GM19397 (cell line): ENCODE measurements around the gene CDH13.

Experiments
- ATAC-seq: cut with Tn5 transposase; IDR thresholded peaks from one replicate; pipeline ENCODE4 v1.9.1; 2021; ENCODE audit warnings: mild to moderate bottlenecking, moderate library complexity; ENCODE audit not compliant: unreplicated experiment

Gene CDH13

GRCh38 chr16:83530293-83530692 lies 903.5 kb downstream of the CDH13 start:
- ATAC-seq: no peak

- ATAC-seq: no peak
Measured at GRCh38 chr16:83532634-83533033, 905.9 kb downstream of the CDH13 start.

DNA sequence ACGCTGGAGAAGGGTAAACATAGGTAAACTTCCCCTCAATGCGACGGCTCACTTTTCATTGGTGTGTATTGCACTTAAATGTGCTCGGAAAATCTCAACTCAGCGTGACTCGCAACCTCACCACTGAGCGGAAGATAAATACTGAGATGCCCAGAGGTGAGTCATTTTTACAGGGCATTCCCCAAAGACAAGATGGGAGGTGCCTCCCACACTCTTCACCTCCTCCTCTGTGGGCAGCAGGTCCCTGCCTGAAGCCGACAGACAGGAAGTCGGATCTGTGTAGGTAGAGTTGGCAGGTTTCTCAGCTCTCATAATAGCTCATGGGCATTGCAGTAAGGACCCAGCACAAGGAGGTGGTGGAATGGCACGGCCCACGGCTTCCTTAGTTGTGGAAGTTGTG lies 906.4 kb downstream of the CDH13 start:
- no peak for ATAC-seq

GRCh38 chr16:83538707-83539106 lies 911.9 kb downstream of the CDH13 start:
- ATAC-seq: no peak

DNA sequence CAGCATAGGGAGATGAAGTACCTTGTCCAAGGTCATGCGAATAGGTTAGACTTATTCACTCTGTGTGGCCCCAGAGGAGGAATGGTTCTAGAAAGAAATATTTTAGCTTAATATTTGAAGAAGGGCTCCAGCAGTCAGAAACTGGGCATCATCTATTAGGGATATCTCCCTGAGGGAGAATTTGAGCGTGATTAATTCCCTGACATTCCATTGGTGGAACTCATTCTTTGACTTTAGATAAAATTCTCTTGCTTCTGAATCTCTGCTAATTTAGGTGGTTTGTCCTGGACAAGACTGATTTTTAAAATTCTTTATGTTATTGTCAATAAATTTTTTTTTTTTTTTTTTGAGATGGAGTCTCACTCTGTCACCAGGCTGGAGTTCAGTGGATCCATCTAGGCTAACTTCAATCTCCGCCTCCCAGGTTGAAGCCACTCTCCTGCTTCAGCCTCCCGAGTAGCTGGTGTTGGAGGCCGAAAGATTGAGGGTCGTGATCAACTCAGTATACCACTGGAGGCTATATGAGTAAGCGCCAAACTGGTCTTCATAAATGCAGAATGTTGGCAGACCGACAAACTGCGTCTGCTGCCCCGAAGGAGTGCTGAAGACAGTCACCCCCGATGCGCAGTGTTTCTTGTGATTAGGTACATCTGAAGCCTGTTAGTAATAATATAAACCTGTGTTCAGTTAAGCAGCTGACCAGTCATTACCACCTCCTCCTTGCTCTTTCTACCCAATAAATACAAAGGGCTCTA lies 913.1 kb downstream of the CDH13 start:
- no peak for ATAC-seq

DNA sequence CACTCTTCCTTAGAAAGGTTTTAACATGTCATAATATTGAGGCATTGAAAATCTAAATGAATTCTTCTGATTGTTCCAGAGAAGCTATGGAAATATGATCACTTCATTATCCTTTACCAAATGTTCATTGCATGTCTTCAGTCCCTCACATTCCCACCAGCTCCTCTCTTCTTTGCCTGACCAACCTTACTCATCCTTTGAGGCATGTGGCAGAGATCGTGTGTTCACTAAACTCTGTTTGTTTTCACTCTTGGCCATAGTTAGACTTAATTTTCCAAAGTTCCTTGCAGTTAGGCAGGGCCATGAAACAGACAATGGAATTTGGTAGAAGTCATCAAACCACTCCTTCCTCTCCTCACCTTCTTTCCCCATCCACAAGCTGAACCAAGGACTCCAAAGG lies 914.5 kb downstream of the CDH13 start:
- ATAC-seq: no peak

DNA sequence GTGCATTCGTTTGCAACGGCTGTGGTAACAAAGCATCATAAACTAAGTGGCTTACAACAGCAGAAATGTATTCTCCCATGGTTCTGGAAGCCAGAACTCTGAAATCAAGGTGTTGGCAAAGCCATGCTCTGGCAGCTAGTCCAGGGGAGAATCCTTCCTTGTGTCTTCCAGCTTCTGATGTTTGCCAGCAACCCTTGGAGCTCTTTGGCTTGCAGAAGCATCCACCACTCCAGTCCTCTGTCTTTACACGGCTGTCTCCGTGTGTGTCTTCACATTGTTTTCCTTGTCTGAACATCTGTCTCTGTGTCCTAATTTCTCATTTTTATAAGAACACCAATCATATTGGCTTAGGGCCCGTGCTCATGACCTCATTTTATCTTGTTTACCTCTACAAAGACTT lies 915.7 kb downstream of the CDH13 start:
- ATAC-seq: no peak

GRCh38 chr16:83549316-83550182 lies 922.8 kb downstream of the CDH13 start:
- ATAC-seq: no peak

- no peak for ATAC-seq
Measured at GRCh38 chr16:83550183-83550569, 923.4 kb downstream of the CDH13 start.

DNA sequence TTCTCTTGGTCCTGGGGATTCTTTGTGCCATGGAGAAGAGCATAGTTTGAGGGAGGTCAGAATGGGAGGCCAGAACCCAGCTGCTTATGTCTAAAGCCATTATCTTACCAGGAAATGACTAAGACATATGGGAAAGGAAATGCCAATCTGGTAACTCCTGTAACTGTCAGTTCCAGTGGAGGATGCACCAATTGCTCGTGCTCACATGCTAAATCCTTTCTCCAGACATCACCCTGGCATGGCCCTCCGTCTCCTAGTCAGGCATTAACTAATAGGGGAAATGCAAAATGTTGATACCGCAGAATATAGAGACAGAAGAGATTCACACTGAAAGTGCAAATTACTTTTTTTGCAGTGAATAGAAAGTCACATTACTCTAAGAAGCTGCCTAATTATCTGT lies 925.5 kb downstream of the CDH13 start:
- no peak for ATAC-seq

- ATAC-seq: no peak
Measured at GRCh38 chr16:83552930-83553329, 926.2 kb downstream of the CDH13 start.

GRCh38 chr16:83554096-83554495 lies 927.3 kb downstream of the CDH13 start:
- ATAC-seq: no peak

GRCh38 chr16:83554540-83554939 lies 927.8 kb downstream of the CDH13 start:
- no peak for ATAC-seq

GRCh38 chr16:83561876-83562275 lies 935.1 kb downstream of the CDH13 start:
- no peak for ATAC-seq

- no peak for ATAC-seq
Measured at GRCh38 chr16:83568345-83568744, 941.6 kb downstream of the CDH13 start.

DNA sequence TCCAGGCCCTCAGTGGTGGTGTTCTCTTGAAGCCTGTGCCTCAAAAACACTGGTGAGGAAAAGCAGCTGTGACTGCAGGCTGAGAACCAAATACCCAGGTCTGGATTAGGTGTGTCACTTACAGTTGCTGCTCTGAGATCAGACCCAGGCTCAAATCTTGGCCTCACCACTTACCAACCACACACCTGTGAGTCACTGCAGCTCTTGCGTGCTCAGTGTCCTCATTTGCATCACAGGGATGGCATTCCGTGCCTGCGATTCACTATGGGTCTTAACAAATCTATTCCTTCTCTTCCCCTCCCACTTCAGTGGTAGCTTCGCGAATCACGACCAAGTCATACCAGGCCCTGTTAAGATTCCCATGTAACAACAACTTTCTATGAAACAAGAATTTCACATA lies 947.6 kb downstream of the CDH13 start:
- no peak for ATAC-seq

GRCh38 chr16:83577078-83577745 lies 950.4 kb downstream of the CDH13 start:
- ATAC-seq: no peak

GRCh38 chr16:83578171-83578570 lies 951.4 kb downstream of the CDH13 start:
- no peak for ATAC-seq

- ATAC-seq: no peak
Measured at GRCh38 chr16:83579027-83579426, 952.3 kb downstream of the CDH13 start.

GRCh38 chr16:83579436-83579835 lies 952.7 kb downstream of the CDH13 start:
- no peak for ATAC-seq

GRCh38 chr16:83581082-83581481 lies 954.3 kb downstream of the CDH13 start:
- no peak for ATAC-seq
